ENCODE results near the gene KLHL30. TPM values are rescaled to one million over a fixed set of nuclear protein-coding genes. Genes with fewer than 3 reads are reported as not detected.
"Not testable (repeated sequence)": the region's sequence is repeated elsewhere in the genome, so short reads cannot be mapped to it uniquely, and the experiment has no call there.

The KLHL30 gene
- total and polyA plus RNA-seq, 3 donors from 2014 or later: 0.16 to 0.37 (median 0.29) TPM

- no peak for DNase-seq
- intact Hi-C loops (cut with DNase I; ENCODE audit: low total_unique reads): no loop called here
- 61 to 66% methylated on average over 15 to 16 of the region's 16 CpGs for WGBS, 2 donors
- H3K9me3 ChIP-seq: no peaks in the 10 kb centered on the region
- H3K4me1 ChIP-seq: no peaks in the 10 kb centered on the region
- H3K36me3 ChIP-seq (ENCODE audit: low read depth, missing control alignments): no peaks in the 10 kb centered on the region
- no peak overlapping the region for H3K27ac ChIP-seq
- no peaks in the 10 kb centered on the region for H3K27me3 ChIP-seq
- no peak overlapping the region for H3K4me3 ChIP-seq
- no peak for TF ChIP-seq POLR2A (IDR thresholded peaks at IDR 0.05)
- TF ChIP-seq CTCF (IDR thresholded peaks at IDR 0.05): no peak
These were observed 24.1 kb upstream of the KLHL30 start for GRCh38 chr2:238114331-238114841.

GRCh38 chr2:238114851-238115660 lies 23.4 kb upstream of the KLHL30 start:
- no peak overlapping the region for H3K4me3 ChIP-seq
- H3K27me3 ChIP-seq: no peaks in the 10 kb centered on the region
- intact Hi-C loops (cut with DNase I; ENCODE audit: low total_unique reads): no loop called here
- no peaks in the 10 kb centered on the region for H3K9me3 ChIP-seq
- no peaks in the 10 kb centered on the region for H3K36me3 ChIP-seq (ENCODE audit: low read depth, missing control alignments)
- WGBS, 2 donors: 80 to 90% methylated on average over 18 to 32 of the region's 32 CpGs
- TF ChIP-seq POLR2A (IDR thresholded peaks at IDR 0.05) (no peak), CTCF (IDR thresholded peaks at IDR 0.05) (no peak)
- no peak for DNase-seq
- H3K4me1 ChIP-seq: no peaks in the 10 kb centered on the region
- H3K27ac ChIP-seq: no peak overlapping the region

GRCh38 chr2:238115709-238116108 lies 22.8 kb upstream of the KLHL30 start:
- H3K27me3 ChIP-seq; H3K9me3 ChIP-seq; H3K4me1 ChIP-seq; H3K27ac ChIP-seq; H3K36me3 ChIP-seq (ENCODE audit: low read depth, missing control alignments); intact Hi-C loops (cut with DNase I; ENCODE audit: low total_unique reads); DNase-seq; H3K4me3 ChIP-seq: not testable (repeated sequence)
- 92 to 94% methylated on average over 12 of the region's 12 CpGs for WGBS, 2 donors

- H3K36me3 ChIP-seq (ENCODE audit: low read depth, missing control alignments): no peaks in the 10 kb centered on the region
- H3K27me3 ChIP-seq: no peaks in the 10 kb centered on the region
- intact Hi-C loops (cut with DNase I; ENCODE audit: low total_unique reads): no loop called here
- no peak overlapping the region for H3K27ac ChIP-seq
- H3K9me3 ChIP-seq: no peaks in the 10 kb centered on the region
- no peak overlapping the region for H3K4me3 ChIP-seq
- DNase-seq: no peak
- TF ChIP-seq POLR2A (IDR thresholded peaks at IDR 0.05) (no peak), CTCF (IDR thresholded peaks at IDR 0.05) (no peak)
- 88% methylated on average over 21 of the region's 21 CpGs; no CpG with 5 or more reads in 1 of the 2 donors for WGBS, 2 donors
- H3K4me1 ChIP-seq: no peaks in the 10 kb centered on the region
These were observed 21.9 kb upstream of the KLHL30 start for GRCh38 chr2:238116298-238117198.
